ENCODE measurements around the gene HPCAL4. TPM values are rescaled to one million over a fixed set of nuclear protein-coding genes. Genes with fewer than 3 reads are reported as not detected.

Gene HPCAL4
- polyA plus RNA-seq, 1 experiment, result not detected

DNA sequence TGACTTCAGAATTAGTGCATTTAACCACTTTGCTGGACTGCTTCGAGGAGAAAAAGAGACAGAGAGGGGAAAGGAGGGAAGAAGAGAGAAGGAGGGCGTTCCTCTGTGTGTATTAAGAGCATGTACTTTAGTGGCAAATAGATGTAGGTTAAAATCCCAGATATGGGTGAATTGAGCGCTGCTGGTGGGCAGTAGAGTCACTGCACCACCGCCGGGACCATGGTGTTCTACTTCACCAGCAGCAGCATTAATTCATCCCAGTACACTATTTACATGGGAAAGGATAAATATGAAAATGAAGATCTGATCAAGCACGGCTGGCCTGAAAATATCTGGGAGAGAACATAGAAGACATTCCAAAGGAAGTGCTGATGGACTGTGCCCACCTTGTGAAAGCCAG is 26.6 kb upstream of the HPCAL4 start:
- no peak for TF ChIP-seq CTCF (IDR thresholded peaks at IDR 0.05; ENCODE audit: insufficient read depth, low read depth, low read length)
- DNase-seq (ENCODE audit: low read depth), result no peak
- ChIA-PET POLR2A (no interaction called here), CTCF (interaction anchor here (0.9 to 2.0 kb wide), 3 partner anchors 46 to 114 kb away, joined by 4 to 7 read pairs (median 4); partner anchors contain the start of gene NT5C1A)
- Histone ChIP-seq H3K36me3 (ENCODE audit: control insufficient read depth, insufficient read depth, low read length) (no peaks in the 10 kb centered on the region), H3K27me3 (ENCODE audit: control insufficient read depth, insufficient read depth, low read length) (peaks cover 28% of the 10 kb centered on the region), H3K4me3 (ENCODE audit: low read depth, low read length) (no peak overlapping the region)

DNA sequence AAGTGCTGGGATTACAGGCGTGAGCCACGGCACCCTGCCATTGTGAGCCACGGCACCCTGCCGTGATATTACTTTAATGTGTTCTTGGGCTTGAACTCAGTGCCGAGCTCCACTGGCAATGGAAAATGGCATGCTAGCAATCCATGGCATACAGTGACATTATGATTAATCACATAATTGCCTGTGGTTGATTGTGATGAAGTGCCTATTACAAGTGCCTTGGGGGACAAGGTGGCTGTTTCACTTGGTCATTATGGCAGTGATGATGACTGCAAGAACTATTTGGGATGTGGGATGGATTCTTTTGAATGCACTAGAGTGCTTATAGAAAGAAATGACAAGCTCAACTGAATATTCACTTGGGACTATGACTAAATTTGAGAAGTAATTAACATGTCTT is 22.3 kb upstream of the HPCAL4 start:
- ChIA-PET CTCF (interaction anchor here (0.6 to 1.8 kb wide), 7 partner anchors 13 to 574 kb away, joined by 3 to 6 read pairs (median 5); partner anchors contain the start of gene HPCAL4), POLR2A (no interaction called here)
- DNase-seq (ENCODE audit: low read depth), result no peak
- peaks cover 27% of the 10 kb centered on the region for H3K27me3 ChIP-seq (ENCODE audit: control insufficient read depth, insufficient read depth, low read length)
- no peak for TF ChIP-seq CTCF (IDR thresholded peaks at IDR 0.05; ENCODE audit: insufficient read depth, low read depth, low read length)
- no peaks in the 10 kb centered on the region for H3K36me3 ChIP-seq (ENCODE audit: control insufficient read depth, insufficient read depth, low read length)
- H3K4me3 ChIP-seq (ENCODE audit: low read depth, low read length), result no peak overlapping the region

GRCh38 chr1:39711966-39712340 is 20.7 kb upstream of the HPCAL4 start:
- no peak for TF ChIP-seq CTCF (IDR thresholded peaks at IDR 0.05; ENCODE audit: insufficient read depth, low read depth, low read length)
- POLR2A ChIA-PET, result no interaction called here
- H3K4me3 ChIP-seq (ENCODE audit: low read depth, low read length), result no peak overlapping the region
- no peaks in the 10 kb centered on the region for H3K36me3 ChIP-seq (ENCODE audit: control insufficient read depth, insufficient read depth, low read length)
- peaks cover 15% of the 10 kb centered on the region for H3K27me3 ChIP-seq (ENCODE audit: control insufficient read depth, insufficient read depth, low read length)
- CTCF ChIA-PET, result interaction anchor here (0.8 to 1.1 kb wide), 3 partner anchors 17 to 106 kb away, joined by 3 to 4 read pairs (median 4); no protein-coding TSS in a partner anchor
- DNase-seq (ENCODE audit: low read depth), result no peak

- Histone ChIP-seq H3K4me3 (ENCODE audit: low read depth, low read length) (no peak overlapping the region), H3K36me3 (ENCODE audit: control insufficient read depth, insufficient read depth, low read length) (no peaks in the 10 kb centered on the region), H3K27me3 (ENCODE audit: control insufficient read depth, insufficient read depth, low read length) (peaks cover 18% of the 10 kb centered on the region)
- TF ChIP-seq CTCF (IDR thresholded peaks at IDR 0.05; ENCODE audit: insufficient read depth, low read depth, low read length), result no peak
- POLR2A ChIA-PET, result no interaction called here
- CTCF ChIA-PET, result interaction anchor here (0.7 to 2.6 kb wide), 6 partner anchors 9 to 105 kb away, joined by 3 to 8 read pairs (median 5); no protein-coding TSS in a partner anchor
- DNase-seq (ENCODE audit: low read depth), result no peak
Measured at GRCh38 chr1:39711104-39711965, 20.1 kb upstream of the HPCAL4 start.

DNA sequence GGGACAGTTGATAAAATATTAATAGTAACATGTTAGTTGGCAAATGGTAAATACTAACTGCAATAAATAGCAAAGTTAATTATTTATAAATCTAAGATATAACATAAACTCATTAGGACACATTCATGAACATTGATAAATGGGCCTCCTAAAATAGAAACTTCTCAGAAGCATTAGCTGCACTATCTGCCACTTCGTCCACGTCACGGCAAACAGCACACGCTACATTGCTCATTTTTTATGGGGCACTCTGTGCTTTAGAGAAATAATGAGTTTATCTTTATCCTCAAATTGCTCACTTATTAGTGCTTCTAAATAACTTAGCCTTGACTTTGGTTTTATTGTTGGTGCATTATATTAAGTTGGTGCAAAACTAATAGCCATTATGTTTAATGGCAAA is 16.3 kb upstream of the HPCAL4 start:
- peaks cover 13% of the 10 kb centered on the region for H3K27me3 ChIP-seq (ENCODE audit: control insufficient read depth, insufficient read depth, low read length)
- ChIA-PET POLR2A (no interaction called here), CTCF (no interaction called here)
- no peaks in the 10 kb centered on the region for H3K36me3 ChIP-seq (ENCODE audit: control insufficient read depth, insufficient read depth, low read length)
- H3K4me3 ChIP-seq (ENCODE audit: low read depth, low read length), result no peak overlapping the region
- no peak for DNase-seq (ENCODE audit: low read depth)
- TF ChIP-seq CTCF (IDR thresholded peaks at IDR 0.05; ENCODE audit: insufficient read depth, low read depth, low read length), result no peak

Measured in BJ (cell line).